ENCODE results near the gene PNLIPRP2.

PNLIPRP2 gene

GRCh38 chr10:116653885-116654284 is 33.1 kb downstream of the PNLIPRP2 start:
- FAIRE-seq (no peak), DNase-seq (ENCODE audit: insufficient read length, low spot score) (no peak)

GRCh38 chr10:116654816-116655215 is 34.1 kb downstream of the PNLIPRP2 start:
- DNase-seq (ENCODE audit: insufficient read length, low spot score) (no peak), FAIRE-seq (no peak)

- FAIRE-seq, result no peak
- DNase-seq (ENCODE audit: insufficient read length, low spot score), result no peak
These were observed 34.8 kb downstream of the PNLIPRP2 start for GRCh38 chr10:116655568-116655967.

- FAIRE-seq (no peak), DNase-seq (ENCODE audit: insufficient read length, low spot score) (no peak)
These were observed 35.3 kb downstream of the PNLIPRP2 start for GRCh38 chr10:116656044-116656443.

GRCh38 chr10:116657863-116658551 is 37.3 kb downstream of the PNLIPRP2 start:
- no peak for FAIRE-seq
- DNase-seq (ENCODE audit: insufficient read length, low spot score), result no peak

- no peak for DNase-seq (ENCODE audit: insufficient read length, low spot score)
These were observed 38.4 kb downstream of the PNLIPRP2 start for GRCh38 chr10:116659049-116659670.

GRCh38 chr10:116660860-116661259 is 40.1 kb downstream of the PNLIPRP2 start:
- DNase-seq (ENCODE audit: insufficient read length, low spot score), result no peak
- no peak for FAIRE-seq

More at GRCh38 chr10:116659049-116659670, 38.4 kb downstream of the PNLIPRP2 start:
- FAIRE-seq, result no peak

GRCh38 chr10:116663342-116663741 is 42.6 kb downstream of the PNLIPRP2 start:
- no peak for FAIRE-seq
- DNase-seq (ENCODE audit: insufficient read length, low spot score), result no peak

- DNase-seq (ENCODE audit: insufficient read length, low spot score) (no peak), FAIRE-seq (no peak)
These were observed 43.9 kb downstream of the PNLIPRP2 start for GRCh38 chr10:116664631-116665030.

- FAIRE-seq (no peak), DNase-seq (ENCODE audit: insufficient read length, low spot score) (no peak)
These were observed 44.9 kb downstream of the PNLIPRP2 start for GRCh38 chr10:116665541-116666125.

GRCh38 chr10:116667484-116667883 is 46.7 kb downstream of the PNLIPRP2 start:
- no peak for FAIRE-seq
- no peak for DNase-seq (ENCODE audit: insufficient read length, low spot score)

GRCh38 chr10:116668018-116668417 is 47.3 kb downstream of the PNLIPRP2 start:
- no peak for DNase-seq (ENCODE audit: insufficient read length, low spot score)
- FAIRE-seq, result no peak

- no peak for FAIRE-seq
- DNase-seq (ENCODE audit: insufficient read length, low spot score), result no peak
These were observed 47.7 kb downstream of the PNLIPRP2 start for GRCh38 chr10:116668446-116668845.

- no peak for FAIRE-seq
- no peak for DNase-seq (ENCODE audit: insufficient read length, low spot score)
These were observed 48.3 kb downstream of the PNLIPRP2 start for GRCh38 chr10:116669080-116669479.

- FAIRE-seq (no peak), DNase-seq (ENCODE audit: insufficient read length, low spot score) (no peak)
These were observed 49.3 kb downstream of the PNLIPRP2 start for GRCh38 chr10:116669832-116670644.

GRCh38 chr10:116670706-116671105 is 50.0 kb downstream of the PNLIPRP2 start:
- DNase-seq (ENCODE audit: insufficient read length, low spot score), result no peak
- FAIRE-seq, result no peak

- FAIRE-seq (no peak), DNase-seq (ENCODE audit: insufficient read length, low spot score) (no peak)
These were observed 50.6 kb downstream of the PNLIPRP2 start for GRCh38 chr10:116671274-116671926.

- FAIRE-seq, result no peak
These were observed 52.1 kb downstream of the PNLIPRP2 start for GRCh38 chr10:116672891-116673290.

GRCh38 chr10:116673866-116674265 is 53.1 kb downstream of the PNLIPRP2 start:
- FAIRE-seq (no peak), DNase-seq (ENCODE audit: insufficient read length, low spot score) (no peak)

More at GRCh38 chr10:116672891-116673290, 52.1 kb downstream of the PNLIPRP2 start:
- no peak for DNase-seq (ENCODE audit: insufficient read length, low spot score)

GRCh38 chr10:116674901-116675423 is 54.2 kb downstream of the PNLIPRP2 start:
- no peak for FAIRE-seq
- no peak for DNase-seq (ENCODE audit: insufficient read length, low spot score)

Measured in HTR-8/SVneo (cell line).